ENCODE results near the gene SEC61B. TPM values are rescaled to one million over a fixed set of nuclear protein-coding genes. Genes with fewer than 3 reads are reported as not detected.

Gene SEC61B
- total and polyA plus RNA-seq, 10 of the 15 experiments (the other 5 are each of a cell fraction or from before 2014, with no cell fraction given): 108 to 747 (median 301) TPM

GRCh38 chr9:99231711-99232110, 9.6 kb downstream of the SEC61B start (continued):
- TF ChIP-seq, protein P1, sequence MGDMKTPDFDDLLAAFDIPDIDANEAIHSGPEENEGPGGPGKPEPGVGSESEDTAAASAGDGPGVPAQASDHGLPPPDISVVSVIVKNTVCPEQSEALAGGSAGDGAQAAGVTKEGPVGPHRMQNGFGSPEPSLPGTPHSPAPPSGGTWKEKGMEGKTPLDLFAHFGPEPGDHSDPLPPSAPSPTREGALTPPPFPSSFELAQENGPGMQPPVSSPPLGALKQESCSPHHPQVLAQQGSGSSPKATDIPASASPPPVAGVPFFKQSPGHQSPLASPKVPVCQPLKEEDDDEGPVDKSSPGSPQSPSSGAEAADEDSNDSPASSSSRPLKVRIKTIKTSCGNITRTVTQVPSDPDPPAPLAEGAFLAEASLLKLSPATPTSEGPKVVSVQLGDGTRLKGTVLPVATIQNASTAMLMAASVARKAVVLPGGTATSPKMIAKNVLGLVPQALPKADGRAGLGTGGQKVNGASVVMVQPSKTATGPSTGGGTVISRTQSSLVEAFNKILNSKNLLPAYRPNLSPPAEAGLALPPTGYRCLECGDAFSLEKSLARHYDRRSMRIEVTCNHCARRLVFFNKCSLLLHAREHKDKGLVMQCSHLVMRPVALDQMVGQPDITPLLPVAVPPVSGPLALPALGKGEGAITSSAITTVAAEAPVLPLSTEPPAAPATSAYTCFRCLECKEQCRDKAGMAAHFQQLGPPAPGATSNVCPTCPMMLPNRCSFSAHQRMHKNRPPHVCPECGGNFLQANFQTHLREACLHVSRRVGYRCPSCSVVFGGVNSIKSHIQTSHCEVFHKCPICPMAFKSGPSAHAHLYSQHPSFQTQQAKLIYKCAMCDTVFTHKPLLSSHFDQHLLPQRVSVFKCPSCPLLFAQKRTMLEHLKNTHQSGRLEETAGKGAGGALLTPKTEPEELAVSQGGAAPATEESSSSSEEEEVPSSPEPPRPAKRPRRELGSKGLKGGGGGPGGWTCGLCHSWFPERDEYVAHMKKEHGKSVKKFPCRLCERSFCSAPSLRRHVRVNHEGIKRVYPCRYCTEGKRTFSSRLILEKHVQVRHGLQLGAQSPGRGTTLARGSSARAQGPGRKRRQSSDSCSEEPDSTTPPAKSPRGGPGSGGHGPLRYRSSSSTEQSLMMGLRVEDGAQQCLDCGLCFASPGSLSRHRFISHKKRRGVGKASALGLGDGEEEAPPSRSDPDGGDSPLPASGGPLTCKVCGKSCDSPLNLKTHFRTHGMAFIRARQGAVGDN (IDR thresholded peaks at IDR 0.05): peak; percentile 21; the same call in 1 of the 2 replicates
- TF ChIP-seq RAD21 (IDR thresholded peaks at IDR 0.05; ENCODE audit: insufficient read depth, low read depth, low read length) (peak; percentile 81), IRF4 (IDR thresholded peaks at IDR 0.05; ENCODE audit: low read depth, low read length) (0 out of 2 replicates have a peak, but pooled peaks have one; percentile 15), CTCF (IDR thresholded peaks at IDR 0.05 in 2 of 3, conservative IDR thresholded peaks at IDR 0.05 in 1 of 3; ENCODE audit: control insufficient read depth in 2 of 3, extremely low read depth in 1 of 3, insufficient read depth in 1 of 3, low read depth in 3 of 3, low read length in 3 of 3) (peak; percentile 85 to 90 (median 88)), DPF2 (IDR thresholded peaks at IDR 0.05) (no peak), CHD1 (IDR thresholded peaks at IDR 0.05; ENCODE audit: low read depth, low read length) (no peak), CREM (IDR thresholded peaks at IDR 0.05; ENCODE audit: low read depth) (peak; percentile 22; the same call in 1 of the 2 replicates), ZNF24 (IDR thresholded peaks at IDR 0.05) (peak; percentile 48; the same call in 1 of the 2 replicates), SKIL (IDR thresholded peaks at IDR 0.05; ENCODE audit: low read depth, poor library complexity, severe bottlenecking) (peak; percentile 29), HDGF (IDR thresholded peaks at IDR 0.05) (0 out of 2 replicates have a peak, but pooled peaks have one; percentile 45), YY1 (IDR thresholded peaks at IDR 0.05; ENCODE audit: low read depth, low read length) (peak; percentile 73; the same call in 1 of the 2 replicates), FOXM1 (IDR thresholded peaks at IDR 0.05; ENCODE audit: low read depth, low read length) (0 out of 2 replicates have a peak, but pooled peaks have one; percentile 21), IKZF2 (IDR thresholded peaks at IDR 0.05) (peak in 1 of 2 experiments; percentile 25; a peak in 2 of 4 replicates), SMC3 (IDR thresholded peaks at IDR 0.05; ENCODE audit: borderline replicate concordance, low read length) (peak; percentile 81; the same call in 1 of the 2 replicates), MTA2 (IDR thresholded peaks at IDR 0.05; ENCODE audit: low read depth) (0 out of 2 replicates have a peak, but pooled peaks have one; percentile 16), EED (IDR thresholded peaks at IDR 0.05; ENCODE audit: low read depth) (0 out of 2 replicates have a peak, but pooled peaks have one; percentile 22), RB1 (IDR thresholded peaks at IDR 0.05; ENCODE audit: borderline replicate concordance) (no peak)
- TF ChIP-seq, protein P2, sequence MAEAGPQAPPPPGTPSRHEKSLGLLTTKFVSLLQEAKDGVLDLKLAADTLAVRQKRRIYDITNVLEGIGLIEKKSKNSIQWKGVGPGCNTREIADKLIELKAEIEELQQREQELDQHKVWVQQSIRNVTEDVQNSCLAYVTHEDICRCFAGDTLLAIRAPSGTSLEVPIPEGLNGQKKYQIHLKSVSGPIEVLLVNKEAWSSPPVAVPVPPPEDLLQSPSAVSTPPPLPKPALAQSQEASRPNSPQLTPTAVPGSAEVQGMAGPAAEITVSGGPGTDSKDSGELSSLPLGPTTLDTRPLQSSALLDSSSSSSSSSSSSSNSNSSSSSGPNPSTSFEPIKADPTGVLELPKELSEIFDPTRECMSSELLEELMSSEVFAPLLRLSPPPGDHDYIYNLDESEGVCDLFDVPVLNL (IDR thresholded peaks at IDR 0.05; ENCODE audit: low read depth, low read length): no peak

Measured in GM12878 (cell line).